GM21619 (cell line): ENCODE data around the gene ARID5B.

Source experiments
- ATAC-seq: cut with Tn5 transposase; IDR thresholded peaks from one replicate; pipeline ENCODE4 v1.9.1; 2021; ENCODE audit not compliant: unreplicated experiment

Gene ARID5B

DNA sequence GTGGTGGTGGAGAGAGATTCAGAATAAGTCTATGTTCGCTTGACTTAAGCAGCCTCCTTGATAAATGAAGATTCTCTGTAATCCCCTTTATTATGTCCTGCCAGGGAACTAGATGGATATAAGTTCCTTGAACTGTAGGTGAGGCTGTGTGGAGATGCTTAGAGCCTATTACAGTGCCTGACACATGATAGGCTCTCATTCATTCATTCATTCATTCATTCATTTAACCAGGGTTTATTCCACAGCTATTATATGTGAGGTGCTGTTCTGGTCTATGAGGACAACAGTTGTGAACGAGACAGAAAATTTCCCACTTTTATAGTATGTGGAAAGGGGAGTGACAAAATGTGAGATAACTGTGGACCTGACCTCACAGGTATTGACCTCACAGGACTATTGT, 105.6 kb downstream of the ARID5B start:
- ATAC-seq: no peak

DNA sequence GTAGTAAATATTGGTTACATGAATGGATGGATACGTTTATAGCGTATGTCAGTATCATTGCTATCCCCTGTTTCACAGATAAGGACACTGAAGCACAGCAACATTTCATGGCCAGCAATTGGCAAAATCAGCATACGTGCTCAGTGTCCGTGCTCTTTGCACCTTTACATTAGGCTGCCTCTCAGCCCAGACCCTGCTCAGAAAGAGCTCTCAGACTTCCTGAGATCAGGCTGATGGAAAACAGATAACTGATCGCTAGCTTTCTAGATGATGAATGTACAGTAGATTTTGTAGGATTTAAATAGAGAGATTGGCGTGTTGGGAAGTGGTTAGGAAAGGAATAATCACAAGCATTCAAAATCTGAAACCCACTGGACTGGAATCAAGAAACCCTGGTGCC, 106.7 kb downstream of the ARID5B start:
- no peak for ATAC-seq

DNA sequence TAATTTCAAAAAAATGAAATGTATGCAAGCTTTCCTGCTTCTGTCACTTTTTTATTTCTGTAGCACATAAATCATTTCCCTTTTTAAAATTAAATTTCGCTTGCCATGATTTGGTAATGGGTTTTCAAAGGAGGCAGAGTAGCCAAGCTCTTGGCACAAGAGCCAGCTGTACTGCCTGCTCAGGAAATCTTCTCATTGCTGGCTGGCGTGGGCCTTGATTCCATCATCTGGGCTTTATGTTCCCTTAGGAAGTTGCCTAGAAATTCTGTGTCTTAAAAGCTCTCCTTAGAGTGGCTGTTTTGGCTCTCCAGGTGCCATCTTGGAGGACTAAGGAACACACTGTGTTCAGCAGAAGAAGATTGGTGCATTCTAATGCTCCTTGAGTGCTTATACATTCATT, 107.4 kb downstream of the ARID5B start:
- no peak for ATAC-seq

DNA sequence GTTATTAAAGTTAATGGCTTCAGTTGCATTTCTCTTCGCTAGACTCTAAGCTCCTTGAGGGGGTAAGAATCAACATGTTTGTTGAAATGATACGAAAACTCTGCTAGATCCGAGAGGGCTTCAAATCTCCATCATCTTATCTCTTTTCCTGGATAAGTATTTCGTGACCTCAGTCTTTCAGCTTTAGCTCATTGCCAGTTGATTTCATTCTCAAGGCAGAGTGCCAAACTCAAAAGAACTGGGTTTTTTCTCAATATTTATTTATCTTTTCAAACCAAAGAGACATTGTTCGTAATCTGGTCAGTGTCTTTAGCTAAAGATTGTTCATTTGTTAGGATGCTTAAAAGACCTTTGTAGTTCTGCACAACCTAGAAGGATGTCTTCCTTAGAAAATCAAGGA, 108.9 kb downstream of the ARID5B start:
- ATAC-seq: no peak

DNA sequence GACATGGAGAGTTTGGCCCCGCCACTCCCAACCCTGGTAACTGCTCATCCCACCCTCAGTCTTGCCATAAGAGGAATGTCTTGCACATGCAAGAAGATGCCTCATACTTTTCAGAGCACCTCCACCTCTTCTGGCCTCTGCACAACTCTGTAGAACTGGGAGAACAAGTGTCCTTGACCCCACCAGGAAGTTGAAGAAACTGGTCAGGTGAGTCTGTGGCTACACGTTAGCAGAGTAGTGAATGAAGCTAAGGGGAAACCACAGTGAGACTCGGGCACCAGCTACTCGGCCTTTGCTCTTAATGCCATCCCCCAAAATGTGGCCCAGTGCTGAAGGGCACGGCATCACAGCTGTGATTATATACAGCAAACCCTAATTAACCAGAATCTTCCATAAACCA, 110.1 kb downstream of the ARID5B start:
- no peak for ATAC-seq

DNA sequence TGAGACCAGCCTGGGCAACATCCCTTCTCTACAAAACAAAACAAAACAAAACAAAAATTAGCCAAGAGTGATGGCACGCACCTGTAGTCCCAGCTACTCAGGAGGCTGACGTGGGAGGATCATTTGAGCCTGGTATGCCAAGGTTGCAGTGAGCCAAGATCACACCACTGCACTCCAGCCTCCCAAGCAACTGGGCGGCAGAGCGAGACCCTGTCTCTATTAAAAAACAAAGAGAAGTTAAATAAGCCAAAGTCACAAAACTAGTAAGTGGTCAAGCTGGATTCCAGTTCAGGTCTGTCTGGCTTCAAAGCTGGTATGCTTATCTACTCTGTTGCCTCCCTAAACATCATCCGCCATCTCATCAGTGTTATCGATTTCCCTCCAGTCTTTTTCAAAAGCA, 110.8 kb downstream of the ARID5B start:
- ATAC-seq: no peak

DNA sequence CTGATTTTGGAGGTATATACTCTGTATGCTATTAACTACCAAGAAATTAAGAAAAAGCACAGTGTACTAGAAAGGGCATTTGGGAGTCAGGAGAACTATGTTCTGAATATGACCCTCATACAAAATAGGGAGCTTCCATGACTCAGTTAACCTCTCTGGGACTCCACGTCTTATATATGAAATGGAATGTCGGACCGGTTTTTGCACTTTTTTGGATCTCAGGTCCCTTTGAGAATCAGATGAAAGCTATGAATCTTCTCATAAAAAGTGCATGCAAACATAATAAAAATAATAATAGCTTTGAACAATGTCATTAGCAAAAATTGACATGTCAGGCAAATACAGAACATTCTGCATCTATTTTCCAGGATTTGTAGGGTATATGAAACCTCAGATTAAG, 113.0 kb downstream of the ARID5B start:
- no peak for ATAC-seq

DNA sequence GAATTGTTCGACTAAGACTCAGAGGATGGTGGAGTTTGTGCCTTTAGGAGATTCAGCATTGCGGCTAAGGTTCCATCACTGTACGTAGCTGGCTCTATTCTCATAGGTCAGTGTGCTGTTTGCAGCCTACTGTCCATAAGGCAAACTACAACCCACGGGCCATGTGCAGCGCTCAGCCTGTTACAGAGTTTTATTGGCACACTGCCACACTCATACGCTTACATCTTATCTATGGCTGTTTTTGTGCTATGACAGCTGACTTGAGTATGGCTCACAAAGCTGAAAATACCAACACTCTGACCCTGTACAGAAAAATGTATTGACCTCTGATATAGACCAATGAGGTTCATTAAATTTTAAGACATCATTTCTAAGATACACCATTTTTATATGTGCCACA, 114.5 kb downstream of the ARID5B start:
- no peak for ATAC-seq

DNA sequence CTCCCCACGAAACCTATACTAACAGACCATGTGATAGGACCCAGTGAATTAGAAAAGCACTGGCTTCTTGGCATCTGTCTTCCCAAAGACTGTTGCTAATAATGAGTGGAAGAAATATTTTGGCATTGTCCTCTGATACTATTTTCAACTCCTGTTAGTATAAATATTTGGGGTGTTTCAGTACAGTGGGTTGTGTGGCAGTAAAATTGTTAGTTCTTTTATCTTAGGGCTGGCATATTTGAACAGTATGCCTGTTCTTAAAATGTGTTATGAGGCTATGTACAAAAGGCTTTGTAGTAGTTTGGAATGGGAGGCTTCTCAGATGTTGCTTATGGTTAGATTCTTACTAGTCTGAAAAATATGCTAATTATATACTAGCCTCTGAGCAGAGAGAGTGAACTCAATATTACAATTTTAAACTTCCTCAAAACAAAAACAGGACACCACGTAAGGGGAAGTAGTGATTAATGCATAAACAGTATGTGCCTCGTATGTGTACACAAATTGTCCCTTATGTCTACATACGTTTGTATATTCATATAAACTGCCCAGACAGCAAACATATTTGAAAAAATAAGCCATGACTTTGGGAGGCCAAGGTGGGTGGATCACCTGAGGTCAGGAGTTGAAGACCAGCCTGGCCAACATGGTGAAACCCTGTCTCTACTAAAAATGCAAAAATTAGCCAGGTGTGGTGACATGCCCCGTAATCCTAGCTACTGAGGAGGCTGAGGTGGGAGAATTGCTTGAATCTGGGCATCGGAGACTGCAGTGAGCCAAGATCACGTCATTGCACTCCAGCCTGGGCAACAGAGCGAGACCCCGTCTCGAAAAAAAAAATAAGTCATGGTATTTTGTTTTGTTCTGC, 115.4 kb downstream of the ARID5B start:
- peak; percentile 56 for ATAC-seq

DNA sequence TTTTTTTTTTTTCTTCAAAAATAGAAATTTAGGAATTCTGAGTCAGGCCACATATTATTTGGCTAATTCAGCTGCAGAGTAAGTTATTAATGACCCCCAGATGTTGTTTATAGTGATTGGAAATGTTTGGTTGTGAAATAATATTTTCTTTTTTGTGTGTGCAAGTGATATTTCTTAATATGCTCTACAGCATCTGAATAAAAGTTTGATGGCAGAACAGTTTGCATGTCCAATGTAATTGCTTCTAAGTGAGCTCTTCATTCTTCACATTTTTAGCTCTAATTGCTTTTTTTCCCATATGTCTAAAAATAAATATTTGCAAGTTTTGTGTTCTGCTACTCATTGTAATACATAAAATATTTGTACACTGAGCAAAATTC, 116.0 kb downstream of the ARID5B start:
- ATAC-seq: no peak

DNA sequence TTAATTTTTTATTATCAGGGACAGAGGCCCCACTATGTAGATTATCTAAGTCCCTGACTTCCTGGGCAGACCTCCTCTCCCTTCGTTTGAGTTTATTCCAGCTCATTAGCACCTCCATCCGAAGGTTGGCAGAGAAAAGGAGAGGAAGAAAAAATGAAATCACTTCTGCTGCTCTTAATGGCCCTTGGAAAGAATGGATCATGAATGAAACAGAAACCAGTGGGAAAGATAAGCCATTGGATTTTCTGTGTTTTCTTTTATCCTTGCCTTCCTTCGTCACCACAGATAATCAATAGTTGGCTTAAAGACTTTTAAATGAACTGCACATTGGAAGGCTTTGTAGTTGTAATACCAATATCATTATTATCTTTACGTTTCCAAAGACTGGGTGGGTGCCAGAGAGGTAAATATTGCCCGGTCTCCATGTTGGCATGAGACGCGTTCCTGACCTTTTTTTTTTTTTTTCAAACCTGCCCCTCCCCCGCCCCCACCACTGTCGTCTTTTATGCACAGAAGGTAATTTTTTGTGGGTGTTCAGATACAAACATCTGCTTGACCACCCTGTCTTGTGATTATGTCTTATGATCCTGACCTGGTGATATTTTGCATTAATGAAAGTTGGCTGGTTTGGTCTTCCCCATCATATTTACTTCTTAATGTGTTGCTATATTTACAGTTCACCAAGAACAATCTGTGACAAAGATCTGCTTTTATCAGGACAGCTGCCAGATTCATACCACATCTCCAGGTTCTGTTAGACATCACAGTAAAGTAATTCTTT, 116.8 kb downstream of the ARID5B start:
- no peak for ATAC-seq

DNA sequence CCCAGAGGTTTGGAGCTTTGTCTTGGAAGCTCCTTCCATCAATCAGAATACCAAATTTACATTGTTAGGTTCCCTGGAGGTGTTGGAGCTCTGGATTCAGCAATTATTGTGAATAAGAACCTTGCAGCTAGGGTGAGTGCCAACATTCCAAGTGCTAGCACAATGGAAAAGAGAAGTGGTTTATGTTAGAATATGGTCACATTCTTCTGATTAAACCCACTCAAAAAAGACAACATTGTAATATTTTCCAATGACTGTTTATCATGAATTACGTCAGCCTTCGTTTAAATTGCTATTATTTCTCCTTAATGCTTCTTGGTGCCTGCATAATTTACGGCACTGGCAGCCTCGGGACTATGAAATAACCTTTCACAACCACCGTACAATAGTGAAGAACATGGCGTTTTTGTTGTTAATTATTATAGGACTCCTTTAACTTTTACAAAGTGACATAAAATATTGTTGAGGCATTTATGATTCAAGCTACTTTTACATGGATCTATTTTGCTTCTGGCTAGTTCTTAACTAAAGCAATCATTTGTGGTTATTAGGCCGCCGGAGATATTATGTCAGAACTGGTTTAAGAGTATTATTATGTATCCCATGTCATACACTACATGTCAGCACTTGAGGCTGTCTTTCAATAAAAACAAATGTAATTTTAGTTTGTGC, 117.7 kb downstream of the ARID5B start:
- no peak for ATAC-seq

DNA sequence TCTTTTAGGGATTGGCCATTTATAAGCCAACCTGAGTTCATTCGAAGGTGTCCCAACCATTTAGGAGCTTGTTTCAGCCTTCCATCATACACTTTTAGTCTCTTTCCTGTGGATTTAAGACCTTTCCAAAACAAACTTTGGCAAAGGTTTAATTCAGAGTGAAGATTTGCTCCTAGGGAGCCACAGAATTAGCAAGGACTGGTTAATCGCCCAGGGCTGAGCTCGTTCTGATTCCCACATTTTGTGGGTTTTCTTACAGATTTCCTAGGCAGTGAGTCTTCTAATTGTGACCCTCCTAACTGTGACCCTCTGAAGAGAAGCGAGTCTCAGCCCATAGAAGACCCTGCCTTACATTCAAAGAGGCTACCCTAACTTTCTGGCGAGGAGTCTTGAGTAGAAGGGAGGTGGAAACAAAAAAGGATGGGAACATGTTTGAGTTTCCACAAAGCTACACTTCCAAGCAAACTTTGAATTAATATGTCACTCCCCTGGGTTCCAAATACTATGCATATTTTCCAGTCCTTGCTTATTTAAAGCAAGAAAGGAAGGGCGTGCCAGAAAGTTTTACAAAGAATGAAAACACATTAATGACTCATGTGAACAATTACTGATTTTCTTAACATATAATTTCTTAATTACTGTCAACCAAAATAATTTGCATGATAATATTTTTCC, 118.3 kb downstream of the ARID5B start:
- ATAC-seq: no peak

DNA sequence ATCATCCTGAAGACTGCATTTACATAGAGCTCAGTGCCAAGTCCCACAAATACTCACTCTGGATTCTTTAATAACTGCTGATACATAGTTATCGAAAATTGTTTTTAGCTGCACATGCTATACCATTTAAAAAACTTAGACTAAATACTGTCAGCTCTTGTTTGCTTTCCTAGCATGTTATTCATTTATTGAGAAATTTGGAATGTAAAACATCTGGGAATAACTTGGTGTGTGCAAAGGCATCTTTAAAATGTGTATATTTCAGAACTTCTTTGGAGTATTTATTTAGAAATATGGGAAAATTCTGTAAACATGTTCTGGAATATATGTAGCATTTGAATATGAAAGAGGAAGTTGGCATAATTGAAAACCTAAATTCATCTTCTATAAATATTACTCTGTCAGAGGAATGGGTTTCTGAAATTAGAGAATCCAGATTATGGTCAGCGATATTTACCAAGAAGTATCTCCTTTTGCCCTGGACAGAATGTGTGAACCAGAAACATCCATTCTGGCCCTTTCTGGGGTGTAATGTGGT, 119.7 kb downstream of the ARID5B start:
- ATAC-seq: no peak

DNA sequence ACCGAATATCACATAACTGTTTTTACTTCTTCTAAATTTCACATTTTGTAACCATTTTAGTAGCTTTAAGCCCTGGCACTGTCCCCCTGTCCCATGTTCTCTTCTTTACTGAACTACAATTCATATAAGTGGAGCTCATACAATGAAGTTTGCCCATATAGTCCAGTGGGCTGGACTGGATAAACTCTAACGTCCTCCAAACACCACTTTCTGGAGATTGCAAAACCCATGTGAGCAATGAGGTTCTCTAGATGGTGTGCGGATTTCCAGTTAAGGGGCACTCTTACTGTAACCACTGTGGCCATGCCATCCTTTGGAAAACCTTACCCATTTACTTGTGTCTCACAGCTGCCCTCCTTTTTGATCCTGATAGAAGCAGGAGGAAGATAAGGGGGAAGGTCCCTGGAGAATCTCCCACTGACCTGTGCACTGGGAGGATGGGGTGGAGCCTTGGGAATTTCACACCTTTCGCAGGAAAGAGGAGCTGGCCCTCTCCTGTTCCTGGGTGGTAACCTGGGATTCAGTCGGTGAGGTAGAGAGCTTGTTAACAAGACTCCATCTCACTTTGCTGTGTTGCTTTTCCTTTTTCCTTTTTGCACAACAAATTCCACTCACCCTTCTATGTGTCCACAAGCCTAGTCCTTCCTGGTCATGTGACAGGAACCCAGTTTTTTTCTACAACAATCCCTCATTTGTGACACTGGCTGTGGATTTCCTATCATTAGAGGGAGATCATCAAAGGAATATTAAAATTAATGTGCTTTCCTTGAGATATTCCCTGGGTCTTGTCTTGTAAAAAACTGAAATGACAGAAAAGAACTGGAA, 120.7 kb downstream of the ARID5B start:
- ATAC-seq: no peak

DNA sequence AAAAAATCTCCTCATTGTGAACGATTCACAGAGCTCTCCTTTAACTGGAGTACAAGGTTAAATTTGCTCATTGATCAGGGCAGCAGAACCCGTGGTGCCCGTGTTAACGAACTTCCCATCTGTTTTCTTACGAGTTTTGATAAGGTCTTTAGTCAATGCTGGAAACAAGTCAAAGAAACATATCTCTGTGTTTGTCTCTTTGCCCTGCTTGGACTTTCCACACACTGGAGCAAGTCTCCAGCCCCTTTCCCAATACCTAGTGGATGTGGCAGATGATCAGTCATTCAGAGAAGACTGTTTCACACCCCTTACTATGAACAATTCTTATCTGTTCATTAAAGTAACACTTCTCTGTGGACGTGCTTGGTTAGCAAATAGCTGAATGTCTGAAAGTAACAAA, 121.3 kb downstream of the ARID5B start:
- ATAC-seq: no peak

DNA sequence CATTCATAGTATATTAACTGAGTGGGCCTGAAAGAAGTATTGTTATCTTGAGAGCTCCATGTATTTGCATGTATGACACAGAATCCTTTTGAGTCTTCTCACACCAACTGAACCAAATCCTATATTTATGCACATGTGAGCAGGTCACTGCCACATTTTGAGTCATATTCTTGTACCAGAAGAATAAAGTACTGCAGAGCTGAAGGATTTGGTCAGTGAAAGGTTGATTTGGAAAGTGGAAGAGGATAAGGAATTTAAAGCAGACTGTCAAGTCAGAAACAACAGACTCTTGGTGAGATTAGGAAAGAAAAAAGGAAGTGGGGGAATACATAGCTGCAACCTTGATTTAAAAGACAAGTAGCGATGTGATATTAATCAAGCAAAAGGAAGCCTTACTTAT, 121.8 kb downstream of the ARID5B start:
- no peak for ATAC-seq

DNA sequence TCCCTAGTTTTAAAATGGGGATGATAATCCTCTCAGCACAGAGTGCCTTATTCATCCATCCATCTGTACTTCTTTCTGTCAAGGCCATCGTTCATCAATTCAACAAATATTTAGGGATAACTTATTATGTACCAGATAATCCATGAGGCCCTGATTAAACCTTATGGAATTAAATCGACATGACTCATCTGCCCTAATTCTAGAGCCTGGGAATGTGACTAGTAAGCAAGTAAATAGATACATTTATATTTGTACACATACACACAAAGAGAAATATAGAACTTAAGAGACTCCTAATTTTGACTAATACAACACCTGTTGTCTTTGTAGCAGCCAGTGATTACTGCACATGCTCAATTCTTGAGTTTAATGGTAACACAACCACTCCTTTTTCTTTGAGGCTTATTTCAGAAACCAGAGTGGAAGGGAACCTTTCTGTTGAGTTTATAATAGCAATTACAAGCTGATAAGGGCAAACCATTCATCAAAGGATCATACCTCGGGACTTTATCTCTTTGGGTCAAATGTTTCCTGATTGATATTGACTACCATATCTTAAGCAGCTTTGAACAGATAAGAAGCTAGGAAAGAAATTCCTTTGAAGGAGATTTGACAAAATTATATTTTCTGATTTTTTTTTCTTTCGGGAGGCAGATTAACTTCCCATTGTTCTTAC, 122.7 kb downstream of the ARID5B start:
- no peak for ATAC-seq

DNA sequence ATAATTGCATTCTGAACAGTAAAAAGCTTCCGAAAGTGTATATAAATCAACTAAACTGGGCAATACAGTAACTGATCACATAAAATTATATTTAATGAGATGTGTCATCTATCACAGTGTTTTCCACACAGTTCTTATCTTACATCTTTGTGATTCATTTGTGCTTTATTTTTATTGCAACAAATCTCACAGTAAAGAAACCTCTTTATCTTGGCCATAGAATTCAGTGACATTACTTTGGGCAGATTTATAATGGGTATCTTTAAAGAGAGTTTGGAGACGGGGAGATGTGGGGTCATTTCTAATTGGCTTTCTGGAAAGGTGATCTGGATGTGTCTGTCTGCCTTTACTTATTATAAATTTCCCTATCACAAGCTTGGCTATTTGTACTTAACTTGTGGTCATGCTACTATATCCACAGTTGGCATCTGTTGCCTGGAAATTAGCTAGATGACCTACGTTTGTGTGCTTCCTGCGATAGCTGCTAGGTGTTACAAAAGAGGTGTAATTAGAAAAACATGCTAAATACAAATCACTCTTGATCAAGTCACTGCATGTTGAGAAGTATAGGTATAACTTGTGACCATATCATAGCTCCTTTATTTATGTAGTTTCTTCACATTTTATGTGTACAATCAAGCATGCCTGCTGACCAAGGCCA, 123.8 kb downstream of the ARID5B start:
- ATAC-seq: no peak
